ENCODE results near the gene HLA-DPB1. TPM values are rescaled to one million over a fixed set of nuclear protein-coding genes. Genes with fewer than 3 reads are reported as not detected.

HLA-DPB1 gene
- total RNA-seq: 4.7 and 5.5 TPM in 2 replicates
- long read RNA-seq, partial matches to known transcripts: 2 of 6 reads
- long read RNA-seq, other reads (novel, unspliced or antisense): 4 of 6 reads

DNA sequence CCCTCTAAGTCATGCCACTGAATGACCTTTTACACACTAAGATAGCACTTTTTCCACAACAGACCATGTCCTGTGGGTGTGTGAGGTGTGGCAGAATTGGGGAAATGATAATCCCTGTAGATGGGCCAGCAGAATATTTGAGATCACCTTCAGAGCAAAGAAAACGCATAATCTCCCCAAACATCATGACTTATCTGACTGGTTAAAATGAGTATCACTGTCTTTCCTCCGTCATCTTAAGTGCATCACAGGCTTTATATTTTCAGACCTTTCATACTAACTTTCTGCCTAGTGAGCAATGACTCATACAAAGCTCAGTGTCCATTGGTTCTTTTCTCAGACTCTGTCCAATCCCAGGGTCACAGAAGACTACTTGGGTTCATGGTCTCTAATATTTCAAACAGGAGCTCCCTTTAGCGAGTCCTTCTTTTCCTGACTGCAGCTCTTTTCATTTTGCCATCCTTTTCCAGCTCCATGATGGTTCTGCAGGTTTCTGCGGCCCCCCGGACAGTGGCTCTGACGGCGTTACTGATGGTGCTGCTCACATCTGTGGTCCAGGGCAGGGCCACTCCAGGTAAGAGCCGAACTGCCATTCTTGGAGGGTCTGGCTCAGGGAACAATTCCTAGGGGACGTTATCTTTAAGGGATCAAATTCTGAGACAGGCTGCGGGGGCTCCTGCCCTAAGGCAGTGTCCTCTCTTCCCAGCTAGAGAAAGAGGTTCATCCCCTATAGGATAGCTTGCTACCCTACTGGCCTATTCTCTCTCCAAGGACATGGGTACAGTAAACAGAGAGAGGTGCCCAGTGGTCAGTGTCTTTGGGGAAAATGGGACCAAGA is at the start of gene HLA-DPB1:
TSS of gene HLA-DPB1 (plus strand) at position 423 of the 838 bp plus-strand sequence. CDS start at position 475, 52 bp downstream.
- H3K27ac Mint-ChIP-seq (ENCODE audit: unreplicated experiment): no peak within 1 kb of the TSS
- no peaks in the 10 kb centered on the region for H3K36me3 Mint-ChIP-seq (ENCODE audit: unreplicated experiment)
- peaks cover 9% of the 10 kb centered on the region for H3K4me1 Mint-ChIP-seq (ENCODE audit: unreplicated experiment)
- DNase-seq (ENCODE audit: extremely low spot score, unreplicated experiment): no peak
- H3K9me3 Mint-ChIP-seq (ENCODE audit: unreplicated experiment): no peaks in the 10 kb centered on the region
- TF ChIP-seq, protein P1, sequence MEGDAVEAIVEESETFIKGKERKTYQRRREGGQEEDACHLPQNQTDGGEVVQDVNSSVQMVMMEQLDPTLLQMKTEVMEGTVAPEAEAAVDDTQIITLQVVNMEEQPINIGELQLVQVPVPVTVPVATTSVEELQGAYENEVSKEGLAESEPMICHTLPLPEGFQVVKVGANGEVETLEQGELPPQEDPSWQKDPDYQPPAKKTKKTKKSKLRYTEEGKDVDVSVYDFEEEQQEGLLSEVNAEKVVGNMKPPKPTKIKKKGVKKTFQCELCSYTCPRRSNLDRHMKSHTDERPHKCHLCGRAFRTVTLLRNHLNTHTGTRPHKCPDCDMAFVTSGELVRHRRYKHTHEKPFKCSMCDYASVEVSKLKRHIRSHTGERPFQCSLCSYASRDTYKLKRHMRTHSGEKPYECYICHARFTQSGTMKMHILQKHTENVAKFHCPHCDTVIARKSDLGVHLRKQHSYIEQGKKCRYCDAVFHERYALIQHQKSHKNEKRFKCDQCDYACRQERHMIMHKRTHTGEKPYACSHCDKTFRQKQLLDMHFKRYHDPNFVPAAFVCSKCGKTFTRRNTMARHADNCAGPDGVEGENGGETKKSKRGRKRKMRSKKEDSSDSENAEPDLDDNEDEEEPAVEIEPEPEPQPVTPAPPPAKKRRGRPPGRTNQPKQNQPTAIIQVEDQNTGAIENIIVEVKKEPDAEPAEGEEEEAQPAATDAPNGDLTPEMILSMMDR (IDR thresholded peaks at IDR 0.05): no peak
- no peak within 1 kb of the TSS for H3K4me3 Mint-ChIP-seq (ENCODE audit: unreplicated experiment)
- H3K27me3 Mint-ChIP-seq (ENCODE audit: unreplicated experiment): peaks cover 52% of the 10 kb centered on the region

DNA sequence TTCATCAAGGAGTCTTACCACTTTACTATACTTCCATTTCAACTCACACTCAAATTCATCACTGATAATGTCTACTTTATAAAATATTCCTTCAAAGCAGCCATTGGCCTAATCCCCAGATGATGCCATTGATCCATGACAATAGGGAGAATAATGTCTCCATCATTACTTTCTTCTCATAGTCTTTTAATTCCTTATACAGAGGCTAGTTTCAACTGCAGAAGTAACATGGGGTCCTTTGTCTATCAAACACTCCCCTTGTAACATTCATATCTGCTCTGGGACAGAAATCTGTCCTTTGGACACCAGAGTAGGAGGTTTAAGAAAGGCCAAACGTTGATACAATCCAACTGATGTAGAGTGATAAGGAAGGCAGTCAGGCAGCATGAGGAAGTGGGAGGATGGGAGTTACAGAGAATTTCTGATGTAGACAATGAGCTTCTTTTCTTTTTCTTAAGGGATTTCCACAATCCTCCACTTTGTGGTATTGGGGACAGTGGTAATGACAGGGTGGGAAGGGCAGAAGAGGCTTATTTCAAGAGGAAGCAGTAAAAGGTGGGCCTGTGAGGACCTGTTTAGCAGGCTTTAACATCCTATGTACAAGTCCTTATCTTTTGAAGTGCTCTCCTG is 47.5 kb upstream of the HLA-DPB1 start:
- H3K9me3 Mint-ChIP-seq (ENCODE audit: unreplicated experiment): no peaks in the 10 kb centered on the region
- peaks cover 79% of the 10 kb centered on the region for H3K27me3 Mint-ChIP-seq (ENCODE audit: unreplicated experiment)
- H3K36me3 Mint-ChIP-seq (ENCODE audit: unreplicated experiment): no peaks in the 10 kb centered on the region
- no peak for DNase-seq (ENCODE audit: extremely low spot score, unreplicated experiment)
- no peak overlapping the region for H3K27ac Mint-ChIP-seq (ENCODE audit: unreplicated experiment)
- H3K4me1 Mint-ChIP-seq (ENCODE audit: unreplicated experiment): no peaks in the 10 kb centered on the region
- TF ChIP-seq, protein P1 (IDR thresholded peaks at IDR 0.05): no peak
- H3K4me3 Mint-ChIP-seq (ENCODE audit: unreplicated experiment): no peak overlapping the region

DNA sequence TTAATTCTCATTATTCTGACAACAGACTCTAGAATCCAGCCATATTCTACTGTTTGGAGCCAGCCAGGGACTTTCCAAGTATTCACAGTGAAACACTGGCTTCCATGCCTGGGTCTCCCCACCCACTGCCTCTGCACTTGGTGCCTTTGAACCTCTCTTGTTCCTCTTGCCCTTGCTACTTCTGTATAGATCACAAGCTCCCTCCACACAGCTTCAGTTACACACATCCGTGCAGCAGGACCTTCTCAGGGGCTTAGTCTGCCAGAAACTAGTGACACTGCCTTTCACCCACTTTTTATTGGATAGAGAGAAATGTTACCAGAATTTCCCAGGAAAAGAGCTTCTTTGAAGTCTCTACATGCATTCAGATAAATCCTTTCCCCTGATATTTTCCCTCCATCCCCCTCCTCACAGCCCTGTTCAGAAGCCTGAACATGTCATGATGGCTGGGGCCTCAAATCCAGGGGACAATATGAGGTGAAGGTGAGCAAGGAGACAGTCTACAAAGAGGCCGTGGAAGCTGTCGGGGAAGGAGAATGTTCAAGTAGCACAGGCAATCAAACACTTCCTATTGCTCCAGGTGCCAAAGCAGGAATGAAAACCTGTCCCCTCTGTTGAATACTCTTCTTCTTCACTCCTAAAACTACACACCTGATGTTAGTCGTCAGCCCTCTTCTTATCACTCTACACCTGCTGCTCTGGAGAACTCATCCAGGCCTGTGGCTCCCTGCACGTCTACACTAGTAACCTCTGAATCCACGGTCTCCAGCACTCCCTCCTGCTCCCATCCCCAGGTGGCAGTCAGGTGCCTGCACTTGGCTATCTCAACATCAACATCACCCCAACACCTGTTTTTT is 46.2 kb upstream of the HLA-DPB1 start:
- Mint-ChIP-seq H3K4me3 (ENCODE audit: unreplicated experiment) (no peak overlapping the region), H3K9me3 (ENCODE audit: unreplicated experiment) (no peaks in the 10 kb centered on the region), H3K4me1 (ENCODE audit: unreplicated experiment) (no peaks in the 10 kb centered on the region), H3K27me3 (ENCODE audit: unreplicated experiment) (peaks cover 86% of the 10 kb centered on the region), H3K27ac (ENCODE audit: unreplicated experiment) (no peak overlapping the region), H3K36me3 (ENCODE audit: unreplicated experiment) (no peaks in the 10 kb centered on the region)
- no peak for DNase-seq (ENCODE audit: extremely low spot score, unreplicated experiment)
- TF ChIP-seq, protein P1 (IDR thresholded peaks at IDR 0.05): no peak

DNA sequence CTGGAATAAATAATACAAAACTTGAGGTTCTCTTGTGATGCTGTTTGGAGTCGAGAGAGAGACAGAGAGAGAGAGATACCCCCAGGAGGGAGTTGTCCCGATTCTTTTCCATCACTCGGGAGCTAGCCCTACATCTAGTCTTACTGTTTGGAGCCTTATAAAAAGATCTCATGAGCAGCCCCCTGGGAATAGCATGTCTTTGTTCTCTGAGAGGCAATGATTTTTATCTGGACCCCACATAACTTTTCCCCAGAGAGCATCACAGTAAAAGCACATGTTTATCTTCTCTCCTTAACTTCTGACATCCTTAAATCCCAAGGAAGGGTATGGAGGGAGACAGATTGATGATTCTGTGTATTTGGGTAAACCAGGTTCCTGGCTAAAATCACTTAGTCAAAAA is 45.5 kb upstream of the HLA-DPB1 start:
- no peak for DNase-seq (ENCODE audit: extremely low spot score, unreplicated experiment)
- Mint-ChIP-seq H3K27me3 (ENCODE audit: unreplicated experiment) (peaks cover 85% of the 10 kb centered on the region), H3K36me3 (ENCODE audit: unreplicated experiment) (no peaks in the 10 kb centered on the region)

More for the DNA sequence above, 45.5 kb upstream of the HLA-DPB1 start:
- TF ChIP-seq, protein P1 (IDR thresholded peaks at IDR 0.05): no peak
- Mint-ChIP-seq H3K27ac (ENCODE audit: unreplicated experiment) (no peak overlapping the region), H3K9me3 (ENCODE audit: unreplicated experiment) (peaks cover 5% of the 10 kb centered on the region), H3K4me1 (ENCODE audit: unreplicated experiment) (no peaks in the 10 kb centered on the region), H3K4me3 (ENCODE audit: unreplicated experiment) (no peak overlapping the region)

All from osteocyte (in vitro differentiated cells).